ENCODE data around the gene CTPS2.

CTPS2 gene

DNA sequence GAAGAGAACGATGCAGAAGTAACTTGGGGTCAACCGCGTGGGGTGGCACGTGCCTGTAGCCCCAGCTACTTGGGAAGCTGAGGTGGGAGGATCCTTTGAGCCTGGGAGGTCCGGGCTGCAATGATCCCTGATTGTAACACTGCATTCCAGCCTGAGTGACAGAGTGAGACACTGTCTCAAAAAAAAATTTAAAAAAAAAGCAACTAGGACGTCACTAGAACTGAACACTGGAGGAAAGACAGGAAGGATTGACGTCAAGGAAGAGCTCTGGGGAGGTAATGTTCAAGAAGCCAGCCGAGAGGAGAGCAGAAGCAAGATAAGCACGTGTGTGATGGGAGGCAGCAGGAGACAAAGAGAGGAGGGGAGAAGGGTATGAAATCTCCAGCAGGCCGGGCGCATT, 33.8 kb downstream of the CTPS2 start:
- no peak overlapping the region for H4K8ac ChIP-seq (ENCODE audit: low read depth, low read length)
- no CpG with 5 or more reads among the region's 11 CpGs for WGBS (ENCODE audit: extremely low coverage, insufficient coverage, low lambda C conversion rate)
- no peak overlapping the region for H2BK15ac ChIP-seq (replicated peaks; ENCODE audit: low read depth)
- H3K36me3 ChIP-seq (ENCODE audit: control insufficient read depth, insufficient read depth, low read length) = no peaks in the 10 kb centered on the region
- no peak overlapping the region for H3K18ac ChIP-seq (ENCODE audit: low read length)
- no peak for DNase-seq
- H2BK120ac ChIP-seq (ENCODE audit: low read depth, low read length) = no peak overlapping the region
- no peak overlapping the region for H3K4me3 ChIP-seq (ENCODE audit: low read length)
- H4K5ac ChIP-seq (ENCODE audit: low read length) = no peak overlapping the region
- no peaks in the 10 kb centered on the region for H3K27me3 ChIP-seq (ENCODE audit: insufficient read depth, low read length, poor library complexity)
- no peak overlapping the region for H3K23ac ChIP-seq (ENCODE audit: low read length)
- H3K9ac ChIP-seq (ENCODE audit: low read length) = no peak overlapping the region
- no peak overlapping the region for H3K27ac ChIP-seq (ENCODE audit: low read depth, low read length)
- no peaks in the 10 kb centered on the region for H3K4me1 ChIP-seq (ENCODE audit: control insufficient read depth, low read depth, low read length)
- no peak overlapping the region for H3K4me2 ChIP-seq (ENCODE audit: low read length)
- no peak overlapping the region for H3K56ac ChIP-seq (ENCODE audit: low read length)
- H3K79me1 ChIP-seq (ENCODE audit: low read length) = no peaks in the 10 kb centered on the region
- no peak overlapping the region for H2AK5ac ChIP-seq (ENCODE audit: low read length)
- no peak overlapping the region for H2BK5ac ChIP-seq (ENCODE audit: low read length)
- H3K79me2 ChIP-seq (ENCODE audit: control insufficient read depth, insufficient read depth, low read length) = no peaks in the 10 kb centered on the region
- no peak overlapping the region for H3K4ac ChIP-seq (ENCODE audit: low read depth, low read length)

- H3K56ac ChIP-seq (ENCODE audit: low read length) = no peak overlapping the region
- H2BK5ac ChIP-seq (ENCODE audit: low read length) = no peak overlapping the region
- H3K4me1 ChIP-seq (ENCODE audit: control insufficient read depth, low read depth, low read length) = no peaks in the 10 kb centered on the region
- no peak overlapping the region for H3K4ac ChIP-seq (ENCODE audit: low read depth, low read length)
- no peak overlapping the region for H2BK120ac ChIP-seq (ENCODE audit: low read depth, low read length)
- no peak overlapping the region for H3K27ac ChIP-seq (ENCODE audit: low read depth, low read length)
- no peaks in the 10 kb centered on the region for H3K79me2 ChIP-seq (ENCODE audit: control insufficient read depth, insufficient read depth, low read length)
- no peak overlapping the region for H3K18ac ChIP-seq (ENCODE audit: low read length)
- H2AK5ac ChIP-seq (ENCODE audit: low read length) = no peak overlapping the region
- no peak overlapping the region for H2BK15ac ChIP-seq (replicated peaks; ENCODE audit: low read depth)
- no peaks in the 10 kb centered on the region for H3K36me3 ChIP-seq (ENCODE audit: control insufficient read depth, insufficient read depth, low read length)
- H4K5ac ChIP-seq (ENCODE audit: low read length) = no peak overlapping the region
- peak; percentile 57 for DNase-seq
- no peak overlapping the region for H4K8ac ChIP-seq (ENCODE audit: low read depth, low read length)
- H3K23ac ChIP-seq (ENCODE audit: low read length) = no peak overlapping the region
- H3K79me1 ChIP-seq (ENCODE audit: low read length) = no peaks in the 10 kb centered on the region
- no peak overlapping the region for H3K9ac ChIP-seq (ENCODE audit: low read length)
- H3K27me3 ChIP-seq (ENCODE audit: insufficient read depth, low read length, poor library complexity) = no peaks in the 10 kb centered on the region
- no peak overlapping the region for H3K4me2 ChIP-seq (ENCODE audit: low read length)
- no peak overlapping the region for H3K4me3 ChIP-seq (ENCODE audit: low read length)
Measured at GRCh38 chrX:16671005-16671404, 41.5 kb downstream of the CTPS2 start.

DNA sequence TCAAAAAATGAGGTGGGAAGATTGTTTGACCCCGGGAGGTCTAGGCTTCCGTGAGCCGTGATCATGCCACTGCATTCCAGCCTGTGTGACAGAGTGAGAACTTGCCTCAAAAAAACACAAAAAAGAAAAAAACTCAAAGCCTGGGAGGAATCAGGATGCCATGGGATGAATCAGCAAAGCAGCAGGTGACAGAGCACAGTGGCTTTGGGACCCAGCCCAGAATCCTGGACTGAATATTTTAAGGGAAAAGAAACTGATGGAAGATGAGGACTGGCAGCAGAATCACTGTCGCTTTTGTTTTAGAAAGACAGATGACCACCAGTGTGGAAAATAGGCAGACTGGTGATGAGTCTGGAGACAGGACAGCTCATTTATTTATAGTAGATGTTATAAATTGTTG, 45.9 kb downstream of the CTPS2 start:
- Histone ChIP-seq H3K79me1 (ENCODE audit: low read length) (no peaks in the 10 kb centered on the region), H3K4me1 (ENCODE audit: control insufficient read depth, low read depth, low read length) (no peaks in the 10 kb centered on the region), H3K56ac (ENCODE audit: low read length) (no peak overlapping the region), H3K9ac (ENCODE audit: low read length) (no peak overlapping the region), H3K18ac (ENCODE audit: low read length) (no peak overlapping the region), H2BK5ac (ENCODE audit: low read length) (no peak overlapping the region), H4K8ac (ENCODE audit: low read depth, low read length) (no peak overlapping the region), H2BK15ac (replicated peaks; ENCODE audit: low read depth) (no peak overlapping the region), H3K4ac (ENCODE audit: low read depth, low read length) (no peak overlapping the region), H3K27ac (ENCODE audit: low read depth, low read length) (no peak overlapping the region), H2AK5ac (ENCODE audit: low read length) (no peak overlapping the region), H3K36me3 (ENCODE audit: control insufficient read depth, insufficient read depth, low read length) (no peaks in the 10 kb centered on the region), H4K5ac (ENCODE audit: low read length) (no peak overlapping the region), H3K4me2 (ENCODE audit: low read length) (no peak overlapping the region), H2BK120ac (ENCODE audit: low read depth, low read length) (no peak overlapping the region), H3K4me3 (ENCODE audit: low read length) (no peak overlapping the region), H3K27me3 (ENCODE audit: insufficient read depth, low read length, poor library complexity) (no peaks in the 10 kb centered on the region), H3K23ac (ENCODE audit: low read length) (no peak overlapping the region), H3K79me2 (ENCODE audit: control insufficient read depth, insufficient read depth, low read length) (no peaks in the 10 kb centered on the region)
- WGBS (ENCODE audit: extremely low coverage, insufficient coverage, low lambda C conversion rate) = no CpG with 5 or more reads among the region's 4 CpGs
- peak; percentile 56 for DNase-seq

DNA sequence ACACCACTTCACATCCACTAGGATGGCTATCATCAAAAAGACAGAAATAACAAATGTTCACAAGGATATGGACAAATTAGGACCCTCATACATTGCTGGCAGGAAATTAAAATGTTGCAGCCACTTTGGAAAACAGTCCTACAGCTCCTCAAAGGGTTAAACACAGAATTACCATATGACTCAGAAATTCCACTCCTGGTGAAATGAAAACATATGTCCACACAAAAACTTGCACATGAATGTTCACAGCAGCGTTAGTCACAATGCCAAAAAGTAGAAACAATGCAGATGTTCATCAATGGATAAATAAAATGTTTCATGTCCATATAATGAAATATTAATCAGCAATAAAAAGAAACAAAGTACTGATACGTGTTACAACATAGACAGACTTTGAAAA, 47.4 kb downstream of the CTPS2 start:
- no peak for DNase-seq
- Histone ChIP-seq H3K23ac (ENCODE audit: low read length) (no peak overlapping the region), H3K56ac (ENCODE audit: low read length) (no peak overlapping the region), H2AK5ac (ENCODE audit: low read length) (no peak overlapping the region), H3K79me2 (ENCODE audit: control insufficient read depth, insufficient read depth, low read length) (no peaks in the 10 kb centered on the region), H3K27me3 (ENCODE audit: insufficient read depth, low read length, poor library complexity) (no peaks in the 10 kb centered on the region), H3K27ac (ENCODE audit: low read depth, low read length) (no peak overlapping the region), H3K4me1 (ENCODE audit: control insufficient read depth, low read depth, low read length) (no peaks in the 10 kb centered on the region), H3K18ac (ENCODE audit: low read length) (no peak overlapping the region), H4K8ac (ENCODE audit: low read depth, low read length) (no peak overlapping the region), H3K4me3 (ENCODE audit: low read length) (no peak overlapping the region), H3K4ac (ENCODE audit: low read depth, low read length) (no peak overlapping the region), H2BK5ac (ENCODE audit: low read length) (no peak overlapping the region), H2BK15ac (replicated peaks; ENCODE audit: low read depth) (no peak overlapping the region), H3K4me2 (ENCODE audit: low read length) (no peak overlapping the region), H3K79me1 (ENCODE audit: low read length) (no peaks in the 10 kb centered on the region), H3K9ac (ENCODE audit: low read length) (no peak overlapping the region), H2BK120ac (ENCODE audit: low read depth, low read length) (no peak overlapping the region), H3K36me3 (ENCODE audit: control insufficient read depth, insufficient read depth, low read length) (no peaks in the 10 kb centered on the region), H4K5ac (ENCODE audit: low read length) (no peak overlapping the region)
- no CpG with 5 or more reads among the region's 2 CpGs for whole genome bisulfite sequencing (ENCODE audit: extremely low coverage, insufficient coverage, low lambda C conversion rate)

DNA sequence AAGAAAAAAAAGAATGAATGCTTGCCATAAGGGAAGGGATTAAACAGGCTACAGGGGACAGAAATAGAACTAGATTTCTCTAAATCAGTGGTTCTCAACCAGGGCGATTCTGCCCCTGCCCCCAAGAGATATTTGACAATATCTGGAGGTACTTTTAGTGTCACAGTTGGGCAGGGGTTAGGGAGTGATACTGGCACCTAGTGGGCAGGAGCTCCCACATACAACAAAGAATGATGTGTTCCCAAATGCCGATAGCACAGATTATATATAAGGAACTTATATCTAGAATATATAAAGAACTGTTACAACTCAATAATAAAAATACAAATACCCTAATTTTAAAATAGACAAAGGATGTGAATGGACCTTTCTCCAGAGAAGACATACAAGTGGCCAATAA, 47.8 kb downstream of the CTPS2 start:
- H4K8ac ChIP-seq (ENCODE audit: low read depth, low read length) = no peak overlapping the region
- no peak overlapping the region for H3K56ac ChIP-seq (ENCODE audit: low read length)
- no peak overlapping the region for H2AK5ac ChIP-seq (ENCODE audit: low read length)
- no peak overlapping the region for H3K4me2 ChIP-seq (ENCODE audit: low read length)
- no peak overlapping the region for H4K5ac ChIP-seq (ENCODE audit: low read length)
- H3K9ac ChIP-seq (ENCODE audit: low read length) = no peak overlapping the region
- H3K18ac ChIP-seq (ENCODE audit: low read length) = no peak overlapping the region
- no peak overlapping the region for H2BK5ac ChIP-seq (ENCODE audit: low read length)
- no peaks in the 10 kb centered on the region for H3K27me3 ChIP-seq (ENCODE audit: insufficient read depth, low read length, poor library complexity)
- H3K4ac ChIP-seq (ENCODE audit: low read depth, low read length) = no peak overlapping the region
- no peak overlapping the region for H3K27ac ChIP-seq (ENCODE audit: low read depth, low read length)
- H3K79me1 ChIP-seq (ENCODE audit: low read length) = no peaks in the 10 kb centered on the region
- no peak overlapping the region for H3K23ac ChIP-seq (ENCODE audit: low read length)
- DNase-seq = peak; percentile 11
- no peak overlapping the region for H2BK120ac ChIP-seq (ENCODE audit: low read depth, low read length)
- no CpG with 5 or more reads among the region's 2 CpGs for WGBS (ENCODE audit: extremely low coverage, insufficient coverage, low lambda C conversion rate)
- no peaks in the 10 kb centered on the region for H3K79me2 ChIP-seq (ENCODE audit: control insufficient read depth, insufficient read depth, low read length)
- H3K36me3 ChIP-seq (ENCODE audit: control insufficient read depth, insufficient read depth, low read length) = no peaks in the 10 kb centered on the region
- H2BK15ac ChIP-seq (replicated peaks; ENCODE audit: low read depth) = no peak overlapping the region
- no peak overlapping the region for H3K4me3 ChIP-seq (ENCODE audit: low read length)
- H3K4me1 ChIP-seq (ENCODE audit: control insufficient read depth, low read depth, low read length) = no peaks in the 10 kb centered on the region

DNA sequence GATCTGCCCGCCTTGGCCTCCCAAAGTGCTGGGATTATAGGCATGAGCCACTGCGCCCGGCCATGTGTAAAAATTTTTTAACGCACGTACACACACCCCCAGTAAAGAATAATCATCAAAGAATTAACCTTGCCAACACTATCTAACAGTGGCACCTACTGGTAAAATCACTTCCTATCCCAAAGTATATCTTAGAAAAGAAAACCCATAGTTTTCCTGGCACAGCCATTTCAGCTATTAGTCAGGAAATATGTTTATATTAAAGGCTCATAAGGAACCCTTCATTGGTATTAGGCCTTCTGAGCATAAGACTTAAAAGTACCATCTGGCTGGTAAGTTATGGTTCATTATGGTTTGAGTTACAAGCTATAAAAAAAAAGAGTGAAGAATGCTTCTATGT, 48.4 kb downstream of the CTPS2 start:
- H3K79me2 ChIP-seq (ENCODE audit: control insufficient read depth, insufficient read depth, low read length) = no peaks in the 10 kb centered on the region
- H2BK120ac ChIP-seq (ENCODE audit: low read depth, low read length) = no peak overlapping the region
- no peaks in the 10 kb centered on the region for H3K79me1 ChIP-seq (ENCODE audit: low read length)
- no peak overlapping the region for H4K5ac ChIP-seq (ENCODE audit: low read length)
- H3K36me3 ChIP-seq (ENCODE audit: control insufficient read depth, insufficient read depth, low read length) = no peaks in the 10 kb centered on the region
- no peak overlapping the region for H3K4ac ChIP-seq (ENCODE audit: low read depth, low read length)
- no peak overlapping the region for H3K4me2 ChIP-seq (ENCODE audit: low read length)
- H2AK5ac ChIP-seq (ENCODE audit: low read length) = no peak overlapping the region
- no peak overlapping the region for H4K8ac ChIP-seq (ENCODE audit: low read depth, low read length)
- no peak overlapping the region for H3K9ac ChIP-seq (ENCODE audit: low read length)
- H3K23ac ChIP-seq (ENCODE audit: low read length) = no peak overlapping the region
- H3K4me1 ChIP-seq (ENCODE audit: control insufficient read depth, low read depth, low read length) = no peaks in the 10 kb centered on the region
- H3K27me3 ChIP-seq (ENCODE audit: insufficient read depth, low read length, poor library complexity) = no peaks in the 10 kb centered on the region
- no CpG with 5 or more reads among the region's 5 CpGs for WGBS (ENCODE audit: extremely low coverage, insufficient coverage, low lambda C conversion rate)
- no peak overlapping the region for H3K56ac ChIP-seq (ENCODE audit: low read length)
- DNase-seq = no peak
- H3K27ac ChIP-seq (ENCODE audit: low read depth, low read length) = no peak overlapping the region
- no peak overlapping the region for H2BK5ac ChIP-seq (ENCODE audit: low read length)
- H2BK15ac ChIP-seq (replicated peaks; ENCODE audit: low read depth) = no peak overlapping the region
- no peak overlapping the region for H3K4me3 ChIP-seq (ENCODE audit: low read length)
- no peak overlapping the region for H3K18ac ChIP-seq (ENCODE audit: low read length)

All from mesendoderm (in vitro differentiated cells).